22Rv1 (cell line): ENCODE measurements around the gene PACRG.

Experiments used
- CTCF ChIP-seq: fragments of 450-650 bp; IDR thresholded peaks from 2 replicates; pipeline ENCODE4 v1.5.1; 2017; ENCODE audit warnings: mild to moderate bottlenecking
- ZFX ChIP-seq: fragments of 450-650 bp; IDR thresholded peaks from 2 replicates; pipeline ENCODE4 v1.6.1; 2017; ENCODE audit warnings: antibody characterized with exemption, borderline replicate concordance

GRCh38 chr6:162697872-162698403 lies 29.8 kb upstream of the PACRG start:
- TF ChIP-seq CTCF: no peak
- TF ChIP-seq ZFX: no peak
